KBM-7 (cell line): Measurements from ENCODE around the gene WNT5B.
A peak's percentile ranks its signal among the peaks of the same experiment; 100 is the strongest.
"Not testable (repeated sequence)": the region's sequence is repeated elsewhere in the genome, so short reads cannot be mapped to it uniquely, and the experiment has no call there.

Experiments
- DNase-seq: peaks from one replicate; pipeline ENCODE4 v3.0.0-alpha.2; 2015
- in situ Hi-C: fragments of 300-500 bp; cut with MboI; formaldehyde crosslinking; loops from 2 replicates; pipeline ENCODE4 v1.14.3; 2020; ENCODE audit warnings: low sequenced_read_pairs, low pct_unique_long_range_greater_than_20kb, mixed read lengths

The WNT5B gene

DNA sequence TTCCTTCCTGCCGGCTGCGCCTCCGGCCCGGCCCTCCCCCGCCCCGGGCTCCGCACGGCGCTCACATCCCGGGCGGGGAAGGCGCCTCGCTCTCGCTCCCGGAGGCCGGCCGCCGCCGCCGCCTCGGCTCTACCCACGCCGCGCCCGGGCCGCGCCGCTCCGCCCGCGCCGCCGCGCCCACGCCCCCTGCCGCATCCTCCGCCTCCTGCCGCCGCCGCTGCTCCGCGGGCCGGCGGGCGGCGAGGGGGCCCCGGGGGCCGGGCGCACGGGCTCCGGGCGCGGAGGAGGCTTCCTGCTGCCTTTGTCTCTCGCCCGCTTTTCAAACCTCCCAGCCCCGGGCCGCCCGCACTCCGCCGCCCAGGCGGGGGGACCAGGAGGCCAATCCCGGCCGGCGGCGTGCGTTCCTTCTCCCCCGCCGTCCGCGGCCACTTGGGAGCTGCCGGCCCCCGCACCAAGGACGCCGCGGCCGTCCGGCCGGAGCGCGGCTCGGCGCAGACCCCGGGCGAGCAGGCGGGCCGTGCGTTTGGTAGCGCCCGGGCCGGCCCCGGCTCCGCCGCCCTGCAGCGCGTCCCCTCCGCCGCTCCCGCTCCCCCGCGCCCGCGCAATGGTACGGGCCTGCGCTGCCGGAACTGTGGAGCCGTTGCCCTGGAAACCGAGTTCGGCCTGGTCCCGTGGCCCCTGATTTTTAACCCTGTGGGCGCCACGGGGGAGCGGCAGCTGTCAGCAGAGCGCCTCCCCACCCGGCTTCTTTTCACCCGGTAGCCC, 34.6 kb upstream of the WNT5B start, which contains the start of gene FBXL14:
Gene FBXL14, minus strand, starts transcription at position 321 of the 765 bp plus-strand sequence. CDS start 515 bp downstream, outside the sequence.
- in situ Hi-C loops, result loop anchor here (25.0 kb wide), 2 partner anchors 482 to 1032 kb away; no protein-coding TSS in a partner anchor
- DNase-seq, result peak; percentile 88

GRCh38 chr12:1595026-1595561, 33.9 kb upstream of the WNT5B start:
- in situ Hi-C loops, result loop anchor here (25.0 kb wide), 2 partner anchors 483 to 1033 kb away; no protein-coding TSS in a partner anchor

DNA sequence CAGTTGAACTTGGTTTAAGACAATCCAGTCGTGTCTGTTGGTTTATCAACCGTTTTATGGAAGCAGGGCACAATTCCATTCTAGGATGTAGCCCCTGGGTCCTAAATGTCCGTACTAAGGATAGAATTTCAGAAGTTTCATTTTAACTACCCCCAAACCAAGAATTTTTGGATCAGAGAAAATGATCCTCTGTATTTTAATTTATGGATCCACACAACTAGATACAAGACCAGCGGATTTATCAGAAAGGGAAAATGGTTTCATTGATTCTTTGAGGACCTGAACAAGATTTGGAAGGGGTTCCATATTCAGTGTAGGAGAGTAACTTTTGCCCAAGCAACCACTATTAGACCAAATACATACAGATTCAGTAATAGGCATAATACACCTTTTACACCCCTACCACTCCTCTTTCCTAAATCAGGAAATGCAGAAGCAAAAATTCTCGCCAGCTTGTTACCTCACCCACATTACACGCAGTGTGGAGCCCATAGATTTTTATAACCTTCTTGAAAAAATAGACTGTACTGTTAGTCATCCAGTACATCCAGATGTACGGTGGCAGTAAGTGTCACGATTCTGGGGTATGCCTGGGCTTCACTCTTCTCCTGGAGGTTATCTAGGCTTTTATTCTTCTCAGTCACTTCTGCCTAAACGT, 33.2 kb upstream of the WNT5B start:
- DNase-seq, result no peak
- in situ Hi-C loops, result loop anchor here (25.0 kb wide), 2 partner anchors 484 to 1034 kb away; no protein-coding TSS in a partner anchor

More at GRCh38 chr12:1595026-1595561, 33.9 kb upstream of the WNT5B start:
- DNase-seq, result no peak

- no peak for DNase-seq
- in situ Hi-C loops, result loop anchor here (25.0 kb wide), 2 partner anchors 486 to 1036 kb away; no protein-coding TSS in a partner anchor
Measured at GRCh38 chr12:1598757-1599156, 30.3 kb upstream of the WNT5B start.

- DNase-seq, in situ Hi-C loops: not testable (repeated sequence)
Measured at GRCh38 chr12:1602706-1603105, 26.3 kb upstream of the WNT5B start.

- in situ Hi-C loops, result no loop called here
Measured at GRCh38 chr12:1603269-1603993, 25.6 kb upstream of the WNT5B start.

GRCh38 chr12:1604464-1604863, 24.6 kb upstream of the WNT5B start:
- DNase-seq, result no peak
- in situ Hi-C loops, result no loop called here

More at GRCh38 chr12:1603269-1603993, 25.6 kb upstream of the WNT5B start:
- DNase-seq, result no peak

- DNase-seq, result peak; percentile 89
- in situ Hi-C loops, result no loop called here
Measured at GRCh38 chr12:1605129-1606020, 23.7 kb upstream of the WNT5B start.

DNA sequence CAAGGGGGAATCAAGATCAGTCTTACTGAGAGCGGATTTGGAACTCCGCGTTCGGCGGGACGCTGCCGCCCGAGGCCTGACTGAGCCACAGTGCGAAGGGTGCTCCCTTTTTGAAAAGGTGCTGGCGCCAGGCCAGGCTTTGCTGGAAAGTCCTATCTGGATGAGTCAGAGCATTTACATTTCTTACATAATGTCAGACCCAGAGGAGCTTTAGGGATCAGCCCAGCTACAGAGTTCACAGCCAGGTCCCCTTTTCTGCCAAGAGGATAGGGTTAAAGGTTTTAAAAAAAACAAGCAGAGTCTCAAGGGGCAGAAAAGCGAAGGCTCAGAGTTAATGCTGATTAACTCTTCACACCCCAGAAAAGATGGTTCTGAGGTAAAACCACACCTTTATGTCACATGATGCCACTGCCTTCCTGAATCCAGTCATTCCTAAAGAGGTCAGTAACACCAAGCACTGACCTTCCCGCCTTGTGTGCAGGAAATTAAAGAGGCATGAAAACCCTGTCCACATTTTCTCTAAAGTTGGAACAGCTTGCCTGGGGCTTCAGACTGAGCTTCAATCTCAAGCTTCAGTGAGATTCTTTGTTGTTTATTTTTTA, 22.9 kb upstream of the WNT5B start:
- DNase-seq, result no peak
- in situ Hi-C loops, result no loop called here

DNA sequence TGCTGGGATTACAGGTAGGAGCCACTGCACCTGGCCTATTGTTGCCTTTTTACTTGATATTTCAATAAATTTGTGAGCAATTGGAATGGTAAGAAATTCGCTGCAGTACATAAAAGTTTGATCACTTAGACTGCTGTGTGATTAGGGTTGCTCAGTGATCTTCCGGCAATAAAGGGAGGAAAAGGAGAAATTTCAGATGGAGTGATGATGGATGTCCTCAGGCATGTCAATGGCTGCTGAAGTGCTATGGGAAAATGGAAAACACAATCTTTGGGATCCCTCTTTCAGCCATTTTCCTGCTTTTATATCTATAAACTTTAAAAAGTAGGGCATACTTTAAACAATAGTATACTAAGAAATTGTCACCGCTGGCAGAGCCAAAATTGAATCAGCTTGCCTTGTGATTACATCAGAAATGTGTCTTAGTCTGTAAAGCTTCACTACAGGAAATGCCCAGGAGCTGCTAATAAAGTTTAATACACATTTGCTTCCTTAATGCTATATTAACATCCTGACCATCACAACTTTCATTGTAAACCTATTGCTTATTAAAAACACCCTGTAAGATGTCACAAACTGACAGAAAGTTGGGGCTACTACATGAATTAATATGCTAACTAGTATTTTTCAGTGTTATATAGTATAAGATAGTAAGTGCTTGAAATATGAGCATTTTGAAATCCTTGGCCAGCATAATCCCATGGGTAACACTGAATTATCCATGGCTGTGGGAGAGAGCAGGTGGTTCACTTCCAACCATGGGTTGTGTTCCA, 20.9 kb upstream of the WNT5B start:
- in situ Hi-C loops, result no loop called here
- DNase-seq, result no peak

DNA sequence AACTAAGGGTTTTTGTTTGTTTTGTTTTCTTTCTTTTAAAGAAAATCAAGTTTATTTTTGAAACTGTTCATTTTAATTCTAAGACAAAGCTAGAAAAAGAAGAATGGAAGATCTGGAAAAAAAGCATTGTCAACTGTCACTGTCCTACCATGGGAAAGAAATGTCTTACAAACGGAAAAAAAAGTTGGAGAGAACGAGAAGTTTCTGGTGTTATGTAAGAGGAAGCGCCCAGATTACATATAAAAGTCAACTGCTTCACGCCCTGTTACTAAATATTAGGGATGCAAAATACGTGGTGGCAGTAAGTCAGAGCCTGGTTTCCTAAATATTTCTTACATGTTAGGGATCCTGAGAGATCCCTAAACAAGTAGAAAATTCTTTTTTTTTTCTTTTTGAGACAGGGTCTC, 20.3 kb upstream of the WNT5B start:
- DNase-seq, result no peak

GRCh38 chr12:1610072-1610643, 18.9 kb upstream of the WNT5B start:
- in situ Hi-C loops, result no loop called here
- no peak for DNase-seq

More for the DNA sequence above, 20.3 kb upstream of the WNT5B start:
- in situ Hi-C loops, result no loop called here

GRCh38 chr12:1611803-1612572, 17.0 kb upstream of the WNT5B start:
- peak; percentile 57 for DNase-seq
- in situ Hi-C loops, result no loop called here

DNA sequence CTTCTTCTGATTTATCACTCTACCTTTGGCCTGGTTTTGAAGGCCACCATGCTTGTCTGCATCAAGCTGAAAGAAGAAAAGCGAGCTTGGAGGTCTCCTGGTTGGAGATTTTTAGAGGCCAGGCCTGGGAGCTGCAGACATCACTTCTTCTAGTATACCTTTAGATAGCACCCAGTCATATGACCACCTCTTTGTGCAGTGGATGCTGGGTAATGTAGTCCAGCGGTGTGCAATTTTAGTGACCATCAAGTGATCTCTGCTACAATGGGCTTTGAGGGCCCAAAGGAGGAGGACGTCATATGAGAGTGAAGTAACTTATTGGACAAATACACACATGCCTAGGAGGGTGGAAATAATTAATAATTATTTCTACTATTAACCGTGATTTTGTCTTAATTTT, 15.2 kb upstream of the WNT5B start:
- no peak for DNase-seq
- in situ Hi-C loops, result no loop called here

GRCh38 chr12:1614360-1614759, 14.7 kb upstream of the WNT5B start:
- no peak for DNase-seq
- in situ Hi-C loops, result no loop called here
